ENCODE data around the gene CSRP3. TPM values are rescaled to one million over a fixed set of nuclear protein-coding genes. Genes with fewer than 3 reads are reported as not detected.

Gene CSRP3
- total RNA-seq, 4 donors from 2014 or later: not detected

DNA sequence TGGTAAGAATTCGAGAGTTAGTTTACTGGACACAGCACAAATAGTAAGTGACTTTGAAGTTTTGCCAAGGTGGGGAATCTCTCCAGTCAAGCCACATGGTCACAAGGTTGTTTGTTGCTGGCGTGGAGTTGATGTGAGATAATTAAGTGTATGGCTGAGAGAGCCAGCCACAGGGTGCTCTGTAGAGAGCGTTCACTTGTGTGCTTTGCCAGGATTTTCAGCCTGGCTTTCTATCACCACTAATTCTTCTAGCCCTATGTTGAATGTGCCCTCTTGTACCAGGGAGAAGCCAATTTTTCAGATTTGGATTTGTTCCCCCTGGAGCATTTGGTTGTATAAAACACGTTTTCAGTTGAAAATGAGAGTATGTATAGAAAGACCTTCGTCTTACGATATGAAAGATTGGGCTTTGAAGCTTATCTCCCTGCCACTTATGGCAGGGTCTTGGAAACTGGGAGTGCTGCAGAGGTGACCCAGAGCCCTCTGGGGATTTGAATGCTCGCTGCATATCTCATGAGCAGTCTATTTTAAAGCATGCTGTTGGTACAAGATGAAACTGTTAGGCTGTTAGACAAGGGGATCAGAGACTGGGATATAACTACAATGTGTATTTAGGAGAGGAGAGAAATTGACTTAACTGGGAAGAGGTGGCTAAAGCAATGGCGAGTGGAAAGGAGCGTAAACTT, 28.6 kb downstream of the CSRP3 start:
- TF ChIP-seq EP300 (IDR thresholded peaks at IDR 0.05): no peak
- TF ChIP-seq, protein P1, sequence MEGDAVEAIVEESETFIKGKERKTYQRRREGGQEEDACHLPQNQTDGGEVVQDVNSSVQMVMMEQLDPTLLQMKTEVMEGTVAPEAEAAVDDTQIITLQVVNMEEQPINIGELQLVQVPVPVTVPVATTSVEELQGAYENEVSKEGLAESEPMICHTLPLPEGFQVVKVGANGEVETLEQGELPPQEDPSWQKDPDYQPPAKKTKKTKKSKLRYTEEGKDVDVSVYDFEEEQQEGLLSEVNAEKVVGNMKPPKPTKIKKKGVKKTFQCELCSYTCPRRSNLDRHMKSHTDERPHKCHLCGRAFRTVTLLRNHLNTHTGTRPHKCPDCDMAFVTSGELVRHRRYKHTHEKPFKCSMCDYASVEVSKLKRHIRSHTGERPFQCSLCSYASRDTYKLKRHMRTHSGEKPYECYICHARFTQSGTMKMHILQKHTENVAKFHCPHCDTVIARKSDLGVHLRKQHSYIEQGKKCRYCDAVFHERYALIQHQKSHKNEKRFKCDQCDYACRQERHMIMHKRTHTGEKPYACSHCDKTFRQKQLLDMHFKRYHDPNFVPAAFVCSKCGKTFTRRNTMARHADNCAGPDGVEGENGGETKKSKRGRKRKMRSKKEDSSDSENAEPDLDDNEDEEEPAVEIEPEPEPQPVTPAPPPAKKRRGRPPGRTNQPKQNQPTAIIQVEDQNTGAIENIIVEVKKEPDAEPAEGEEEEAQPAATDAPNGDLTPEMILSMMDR (IDR thresholded peaks at IDR 0.05): no peak
- no peak for TF ChIP-seq POLR2A (IDR thresholded peaks at IDR 0.05)
- no peak for TF ChIP-seq POLR2AphosphoS5 (IDR thresholded peaks at IDR 0.05)
- Histone ChIP-seq H3K27me3 (no peaks in the 10 kb centered on the region), H3K4me3 (no peak overlapping the region), H3K27ac (no peak overlapping the region), H3K4me1 (no peaks in the 10 kb centered on the region), H3K9me3 (no peaks in the 10 kb centered on the region), H3K36me3 (peaks cover 51% of the 10 kb centered on the region)
- DNase-seq (ENCODE audit: low spot score in 2 of 2): no peak
- 93% methylated on average over 9 of the region's 9 CpGs for WGBS

DNA sequence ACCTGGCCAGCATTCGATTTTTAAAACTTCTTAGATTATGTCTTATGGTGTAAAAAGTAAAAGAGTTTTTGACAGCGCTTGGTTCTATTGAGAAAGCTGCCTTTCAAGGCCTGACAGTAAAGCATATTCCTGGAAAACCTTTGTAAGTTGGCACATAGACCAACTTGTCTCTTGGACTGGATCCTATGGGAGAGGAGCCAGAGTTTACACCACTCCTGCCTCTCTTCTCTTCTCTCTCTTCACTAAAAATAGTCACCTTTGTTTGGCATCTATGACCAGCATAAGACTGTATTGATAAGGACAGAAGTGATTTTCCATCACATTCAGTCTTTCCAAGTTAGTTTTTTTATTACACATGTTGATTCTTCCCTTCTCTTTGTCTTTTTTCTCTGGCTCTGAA, 33.7 kb downstream of the CSRP3 start:
- no peaks in the 10 kb centered on the region for H3K27me3 ChIP-seq
- H3K4me1 ChIP-seq: no peaks in the 10 kb centered on the region
- no peak overlapping the region for H3K4me3 ChIP-seq
- H3K27ac ChIP-seq: no peak overlapping the region
- no peak for DNase-seq (ENCODE audit: low spot score in 2 of 2)
- H3K36me3 ChIP-seq: peaks cover 58% of the 10 kb centered on the region
- no peaks in the 10 kb centered on the region for H3K9me3 ChIP-seq
- WGBS: 65% methylated on average over 2 of the region's 2 CpGs
- TF ChIP-seq POLR2A (IDR thresholded peaks at IDR 0.05) (no peak), POLR2AphosphoS5 (IDR thresholded peaks at IDR 0.05) (no peak)

DNA sequence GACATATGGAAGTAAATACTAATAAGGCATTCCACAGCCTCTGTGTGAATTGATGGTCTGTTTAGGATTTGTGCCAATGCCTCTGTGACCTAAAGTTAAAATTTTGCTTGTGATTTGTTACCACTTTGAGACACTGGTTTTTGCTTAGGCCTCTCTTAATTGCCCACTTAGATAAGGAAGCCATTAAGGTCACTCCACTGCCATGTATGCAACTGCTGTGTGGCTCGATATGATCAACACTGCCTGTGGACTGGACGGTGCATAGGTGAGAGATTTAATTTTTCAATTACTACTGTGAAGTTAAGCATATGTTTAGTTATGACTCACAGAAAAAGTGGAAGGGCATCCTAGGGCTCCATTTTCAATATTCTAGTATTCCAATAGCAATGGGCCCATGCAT, 36.9 kb downstream of the CSRP3 start:
- Histone ChIP-seq H3K27me3 (no peaks in the 10 kb centered on the region), H3K36me3 (peaks cover 41% of the 10 kb centered on the region), H3K9me3 (no peaks in the 10 kb centered on the region), H3K4me1 (no peaks in the 10 kb centered on the region), H3K27ac (no peak overlapping the region), H3K4me3 (no peak overlapping the region)
- DNase-seq (ENCODE audit: low spot score in 2 of 2): no peak
- 100% methylated on average over 2 of the region's 2 CpGs for WGBS
- TF ChIP-seq POLR2A (IDR thresholded peaks at IDR 0.05): no peak
- TF ChIP-seq, protein P1 (IDR thresholded peaks at IDR 0.05): no peak
- no peak for TF ChIP-seq EP300 (IDR thresholded peaks at IDR 0.05)
- TF ChIP-seq POLR2AphosphoS5 (IDR thresholded peaks at IDR 0.05): no peak

DNA sequence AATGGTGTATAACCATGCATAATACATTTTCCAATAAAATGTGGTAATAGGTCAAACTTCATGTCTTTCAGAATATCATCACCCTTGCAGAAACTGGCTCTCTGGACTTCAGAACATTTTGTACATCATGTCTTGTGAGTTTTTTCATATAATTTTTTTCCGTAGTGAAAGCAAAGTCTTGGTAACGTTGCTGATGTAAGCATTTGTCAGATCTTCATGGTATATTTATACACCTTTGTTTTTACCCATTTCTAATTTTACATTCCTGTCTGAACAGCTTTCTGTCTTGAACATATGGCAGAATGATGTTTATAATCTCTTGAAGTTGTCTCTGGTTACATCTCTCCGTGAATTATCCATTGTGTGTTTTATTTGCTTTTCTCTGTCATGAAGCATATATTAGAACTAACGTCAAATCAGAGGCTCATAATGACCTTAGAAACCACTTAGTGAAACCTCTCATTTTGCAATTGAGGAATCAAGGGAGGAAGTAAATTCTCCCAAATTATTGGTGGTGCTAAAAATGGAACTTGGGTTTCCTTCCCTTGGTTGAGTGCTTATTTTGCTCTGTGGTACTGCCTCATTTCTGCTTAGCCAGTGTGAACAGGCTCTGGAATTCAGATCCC, 37.4 kb downstream of the CSRP3 start:
- DNase-seq (ENCODE audit: low spot score in 2 of 2): no peak
- Histone ChIP-seq H3K36me3 (peaks cover 45% of the 10 kb centered on the region), H3K4me1 (no peaks in the 10 kb centered on the region), H3K4me3 (no peak overlapping the region), H3K9me3 (no peaks in the 10 kb centered on the region), H3K27me3 (no peaks in the 10 kb centered on the region), H3K27ac (no peak overlapping the region)
- no peak for TF ChIP-seq POLR2AphosphoS5 (IDR thresholded peaks at IDR 0.05)
- TF ChIP-seq, protein P1 (IDR thresholded peaks at IDR 0.05): no peak
- TF ChIP-seq EP300 (IDR thresholded peaks at IDR 0.05): no peak
- no peak for TF ChIP-seq POLR2A (IDR thresholded peaks at IDR 0.05)
- WGBS: 91% methylated on average over 4 of the region's 4 CpGs

DNA sequence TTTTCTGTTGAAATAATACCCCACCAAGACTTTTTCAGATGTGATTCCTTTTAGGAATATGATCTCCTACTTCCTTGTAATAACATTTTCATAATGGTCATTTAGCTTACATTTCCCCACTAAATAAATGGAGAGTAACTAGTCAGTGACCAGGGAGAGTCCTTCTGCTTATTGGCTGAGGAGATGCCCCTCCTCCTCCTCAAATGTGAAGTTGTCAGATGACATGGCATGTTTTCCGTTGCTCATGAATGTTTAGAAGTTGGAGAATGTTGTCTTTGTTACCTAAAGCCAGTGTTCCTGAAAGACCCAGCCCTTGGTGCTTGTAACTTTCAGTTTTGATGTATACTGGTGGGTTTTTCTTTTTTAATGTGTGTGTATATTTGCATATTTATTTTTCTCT, 38.2 kb downstream of the CSRP3 start:
- H3K4me3 ChIP-seq: no peak overlapping the region
- 59% methylated on average over 1 of the region's 1 CpG for WGBS
- peaks cover 49% of the 10 kb centered on the region for H3K36me3 ChIP-seq
- H3K4me1 ChIP-seq: no peaks in the 10 kb centered on the region
- TF ChIP-seq, protein P1 (IDR thresholded peaks at IDR 0.05): no peak
- TF ChIP-seq EP300 (IDR thresholded peaks at IDR 0.05) (no peak), POLR2A (IDR thresholded peaks at IDR 0.05) (no peak), POLR2AphosphoS5 (IDR thresholded peaks at IDR 0.05) (no peak)
- DNase-seq (ENCODE audit: low spot score in 2 of 2): no peak
- H3K27ac ChIP-seq: no peak overlapping the region
- H3K27me3 ChIP-seq: no peaks in the 10 kb centered on the region
- H3K9me3 ChIP-seq: no peaks in the 10 kb centered on the region
